MCF 10A (cell line): ENCODE results near the gene DDX27. TPM values are rescaled to one million over a fixed set of nuclear protein-coding genes. Genes with fewer than 3 reads are reported as not detected.
A peak's percentile ranks its signal among the peaks of the same experiment; 100 is the strongest.

Experiments
- BruUV-seq: library from RNA; stranded (reverse); fragments of 400-500 nt; replicated peaks from 2 replicates; lab custom pipeline; 2021; lab: Mats Ljungman, UMichigan
- CTCF ChIA-PET: fragments of 300-600 bp; sonication (Branson Sonifier 250); formaldehyde crosslinking; extraction: SDS; loops from one replicate; lab custom pipeline; 2021; ENCODE audit warnings: antibody characterized with exemption, inconsistent platforms; lab: Yijun Ruan, JAX
- POLR2A ChIA-PET: fragments of 300-600, 350-650 bp; sonication (Branson Sonifier 250); formaldehyde crosslinking; extraction: SDS; loops from one replicate; lab custom pipeline; 2020; ENCODE audit warnings: antibody characterized with exemption, inconsistent platforms; lab: Yijun Ruan, JAX
- DNase-seq: peaks from one replicate; pipeline ENCODE4 v3.0.0-alpha.2; 2018; ENCODE audit not compliant: unreplicated experiment
- H3K27ac Mint-ChIP-seq: one replicate; pipeline ENCODE4 v1.8.0; 2022; ENCODE audit warnings: mild to moderate bottlenecking, low read depth, mixed read lengths; ENCODE audit not compliant: unreplicated experiment
- H3K27me3 Mint-ChIP-seq: one replicate; pipeline ENCODE4 v1.8.0; 2022; ENCODE audit warnings: mixed read lengths; ENCODE audit not compliant: insufficient read depth, unreplicated experiment
- H3K36me3 Mint-ChIP-seq: one replicate; pipeline ENCODE4 v1.8.0; 2022; ENCODE audit warnings: mild to moderate bottlenecking, moderate library complexity, mixed read lengths; ENCODE audit not compliant: insufficient read depth, unreplicated experiment
- H3K4me1 Mint-ChIP-seq: one replicate; pipeline ENCODE4 v1.8.0; 2022; ENCODE audit warnings: mixed read lengths; ENCODE audit not compliant: insufficient read depth, unreplicated experiment
- H3K4me3 Mint-ChIP-seq: one replicate; pipeline ENCODE4 v1.8.0; 2022; ENCODE audit warnings: mild to moderate bottlenecking, moderate library complexity, mixed read lengths; ENCODE audit not compliant: unreplicated experiment
- H3K9me3 Mint-ChIP-seq: one replicate; pipeline ENCODE4 v1.8.0; 2022; ENCODE audit warnings: mixed read lengths; ENCODE audit not compliant: unreplicated experiment
- intact Hi-C: fragments of 100-400 bp; cut with micrococcal nuclease; formaldehyde crosslinking; loops from 2 replicates; pipeline ENCODE4 v1.14.1; 2022
- total RNA-seq: library from RNA; stranded (reverse); gene quantifications from 2 replicates; pipeline ENCODE4 v1.2.3, GENCODE V29; 2022
- TF ChIP-seq, protein P1 (sequence below): fragments of 200-600 bp; IDR thresholded peaks from one replicate; pipeline ENCODE4 v1.8.0; 2022; ENCODE audit warnings: antibody characterized with exemption, mild to moderate bottlenecking; ENCODE audit not compliant: unreplicated experiment

The DDX27 gene
- total RNA-seq, 1 experiment from 2014 or later: 56.4 TPM

DNA sequence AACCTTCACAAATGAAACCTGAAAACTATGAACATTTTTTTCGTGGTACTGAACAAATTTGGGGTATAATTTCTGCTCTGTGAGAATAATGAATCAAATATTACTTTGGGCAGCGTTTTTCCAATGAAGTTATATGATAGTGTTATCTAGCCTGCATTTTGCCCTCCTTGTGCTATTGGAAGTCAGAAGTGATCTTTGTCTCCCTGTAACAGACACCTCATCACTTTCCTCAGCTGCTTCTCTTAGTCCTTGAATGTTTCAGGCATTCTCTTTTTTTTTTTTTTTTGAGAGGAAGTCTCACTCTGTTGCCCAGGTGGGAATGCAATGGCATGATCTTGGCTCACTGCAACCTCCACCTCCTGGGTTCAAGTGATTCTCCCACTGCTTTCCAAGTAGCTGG is 10.2 kb downstream of the DDX27 start:
- Mint-ChIP-seq H3K9me3 (no peaks in the 10 kb centered on the region), H3K4me3 (no peak overlapping the region), H3K27ac (no peak overlapping the region), H3K27me3 (no peaks in the 10 kb centered on the region), H3K36me3 (peaks cover 95% of the 10 kb centered on the region), H3K4me1 (no peaks in the 10 kb centered on the region)
- BruUV-seq: no TSS peak
- ChIA-PET POLR2A (interaction anchor here (0.6 kb wide), 1 partner anchor 13 kb away, joined by 3 read pairs; no protein-coding TSS in a partner anchor), CTCF (interaction anchor here (2.5 kb wide), 1 partner anchor 17 kb away, joined by 7 read pairs; no protein-coding TSS in a partner anchor)
- DNase-seq: no peak
- intact Hi-C loops: no loop called here
- TF ChIP-seq, protein P1, sequence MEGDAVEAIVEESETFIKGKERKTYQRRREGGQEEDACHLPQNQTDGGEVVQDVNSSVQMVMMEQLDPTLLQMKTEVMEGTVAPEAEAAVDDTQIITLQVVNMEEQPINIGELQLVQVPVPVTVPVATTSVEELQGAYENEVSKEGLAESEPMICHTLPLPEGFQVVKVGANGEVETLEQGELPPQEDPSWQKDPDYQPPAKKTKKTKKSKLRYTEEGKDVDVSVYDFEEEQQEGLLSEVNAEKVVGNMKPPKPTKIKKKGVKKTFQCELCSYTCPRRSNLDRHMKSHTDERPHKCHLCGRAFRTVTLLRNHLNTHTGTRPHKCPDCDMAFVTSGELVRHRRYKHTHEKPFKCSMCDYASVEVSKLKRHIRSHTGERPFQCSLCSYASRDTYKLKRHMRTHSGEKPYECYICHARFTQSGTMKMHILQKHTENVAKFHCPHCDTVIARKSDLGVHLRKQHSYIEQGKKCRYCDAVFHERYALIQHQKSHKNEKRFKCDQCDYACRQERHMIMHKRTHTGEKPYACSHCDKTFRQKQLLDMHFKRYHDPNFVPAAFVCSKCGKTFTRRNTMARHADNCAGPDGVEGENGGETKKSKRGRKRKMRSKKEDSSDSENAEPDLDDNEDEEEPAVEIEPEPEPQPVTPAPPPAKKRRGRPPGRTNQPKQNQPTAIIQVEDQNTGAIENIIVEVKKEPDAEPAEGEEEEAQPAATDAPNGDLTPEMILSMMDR: no peak

DNA sequence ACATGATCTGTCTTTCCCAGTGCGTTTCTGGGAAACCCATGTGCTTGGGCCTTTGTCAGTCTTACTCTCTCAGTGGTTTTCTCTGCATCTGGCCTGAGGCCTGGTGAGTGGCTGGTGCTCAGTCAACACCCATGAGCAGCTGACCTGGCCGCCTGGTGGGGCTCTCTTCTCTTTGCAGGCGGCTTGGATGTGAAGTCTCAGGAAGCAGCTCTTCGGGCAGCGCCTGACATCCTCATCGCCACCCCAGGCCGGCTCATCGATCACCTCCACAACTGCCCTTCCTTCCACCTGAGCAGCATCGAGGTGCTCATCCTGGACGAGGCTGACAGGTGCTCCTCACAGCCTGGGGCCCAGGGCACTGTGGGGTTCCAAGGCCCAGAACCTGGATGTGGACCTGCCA is 10.8 kb downstream of the DDX27 start:
- no peak for DNase-seq
- no TSS peak for BruUV-seq
- Mint-ChIP-seq H3K4me1 (no peaks in the 10 kb centered on the region), H3K36me3 (peaks cover 94% of the 10 kb centered on the region), H3K27me3 (no peaks in the 10 kb centered on the region), H3K27ac (peak overlapping the region; percentile 19), H3K9me3 (no peaks in the 10 kb centered on the region), H3K4me3 (no peak overlapping the region)
- TF ChIP-seq, protein P1: no peak
- ChIA-PET CTCF (interaction anchor here (2.5 kb wide), 1 partner anchor 16 kb away, joined by 7 read pairs; no protein-coding TSS in a partner anchor), POLR2A (interaction anchor here (0.6 kb wide), 1 partner anchor 13 kb away, joined by 3 read pairs; no protein-coding TSS in a partner anchor)
- intact Hi-C loops: no loop called here

DNA sequence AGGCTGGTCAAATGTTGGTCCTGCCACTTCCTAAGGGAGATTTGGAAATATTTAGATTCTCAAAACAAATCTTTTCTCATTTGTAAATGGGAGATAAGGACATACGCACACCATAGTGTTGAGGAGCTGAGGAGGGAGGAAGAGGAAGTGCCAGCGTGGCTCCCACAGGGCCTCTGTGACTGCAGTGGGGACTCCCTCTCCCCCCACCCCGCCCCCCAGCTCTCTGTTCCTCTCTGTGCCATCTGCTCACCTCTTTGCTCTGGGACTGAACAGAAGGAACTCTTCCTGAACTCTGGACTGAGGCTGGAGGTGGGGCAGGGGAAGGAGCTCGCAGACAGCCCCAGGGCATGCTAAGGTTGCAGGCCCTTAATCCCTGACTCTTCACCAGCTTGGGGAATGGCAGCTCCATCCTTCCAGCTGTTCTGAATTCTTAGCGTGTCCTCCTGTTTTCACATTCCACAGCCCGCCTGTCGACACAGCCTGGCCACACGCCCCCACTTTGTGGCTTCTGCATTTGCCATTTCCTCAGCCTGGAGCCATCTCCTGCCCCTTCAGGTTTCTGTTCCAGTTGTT is 11.4 kb downstream of the DDX27 start:
- intact Hi-C loops: no loop called here
- Mint-ChIP-seq H3K27ac (peak overlapping the region; percentile 19), H3K4me3 (no peak overlapping the region), H3K4me1 (no peaks in the 10 kb centered on the region), H3K27me3 (no peaks in the 10 kb centered on the region), H3K36me3 (peaks cover 91% of the 10 kb centered on the region), H3K9me3 (no peaks in the 10 kb centered on the region)
- no TSS peak for BruUV-seq
- TF ChIP-seq, protein P1: no peak
- CTCF ChIA-PET: interaction anchor here (0.6 to 2.5 kb wide), 3 partner anchors 13 to 42 kb away, joined by 4 to 7 read pairs (median 5); no protein-coding TSS in a partner anchor
- no peak for DNase-seq
- POLR2A ChIA-PET: interaction anchor here (0.5 kb wide), 1 partner anchor 47 kb away, joined by 3 read pairs; the partner anchor contains the start of gene ZNFX1

DNA sequence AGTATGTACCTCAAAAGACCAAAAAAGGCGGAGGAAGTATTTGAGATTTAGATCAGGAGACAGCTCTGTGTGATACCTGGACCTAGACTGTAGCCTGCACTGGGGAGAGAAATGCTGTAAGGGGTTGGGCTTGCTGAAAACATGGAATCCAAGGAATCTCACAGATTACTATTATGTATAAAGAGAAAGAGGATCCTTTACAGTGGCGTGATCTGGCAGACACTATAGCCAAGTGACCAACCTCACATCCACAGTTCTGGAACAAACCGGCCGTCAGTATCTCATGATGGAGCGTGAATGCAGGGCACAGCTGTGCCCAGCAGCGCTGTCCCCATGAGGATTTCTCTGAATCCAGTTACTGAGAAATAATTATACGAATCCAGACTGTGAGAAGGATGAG is 12.3 kb downstream of the DDX27 start:
- TF ChIP-seq, protein P1: no peak
- Mint-ChIP-seq H3K4me1 (no peaks in the 10 kb centered on the region), H3K36me3 (peaks cover 83% of the 10 kb centered on the region), H3K27me3 (no peaks in the 10 kb centered on the region), H3K9me3 (no peaks in the 10 kb centered on the region), H3K4me3 (no peak overlapping the region), H3K27ac (no peak overlapping the region)
- no TSS peak for BruUV-seq
- CTCF ChIA-PET: interaction anchor here (0.7 to 2.5 kb wide), 3 partner anchors 12 to 40 kb away, joined by 3 to 7 read pairs (median 5); no protein-coding TSS in a partner anchor
- DNase-seq: no peak
- POLR2A ChIA-PET: no interaction called here
- intact Hi-C loops: no loop called here
